AML-193 (cell line): ENCODE measurements around the gene PROM1.

ENCODE experiments used
- DNase-seq, 2 experiments: peaks; one replicate each; lab custom pipeline; 2025; lab: John Stamatoyannopoulos, UW

Gene PROM1

DNA sequence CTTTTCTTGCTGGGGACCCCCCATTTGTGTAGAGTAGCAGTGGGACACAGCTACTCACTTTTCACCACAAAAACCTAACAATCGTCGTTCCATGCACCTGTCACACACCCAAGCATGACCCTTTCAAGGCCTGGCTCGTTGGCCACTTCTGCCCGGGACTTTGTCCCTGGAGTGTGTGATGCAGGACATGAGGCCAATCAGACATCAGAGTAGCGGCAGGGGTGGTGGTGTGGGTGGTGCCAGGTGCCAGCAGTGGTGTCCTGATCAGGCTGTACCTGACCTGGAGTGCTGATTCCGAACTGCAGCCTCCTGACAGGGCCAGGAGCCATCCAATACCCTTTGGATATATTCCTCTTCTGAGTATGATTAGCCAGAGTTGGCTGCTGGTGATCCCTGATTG lies 23.1 kb upstream of the PROM1 start:
- DNase-seq, result no peak

DNA sequence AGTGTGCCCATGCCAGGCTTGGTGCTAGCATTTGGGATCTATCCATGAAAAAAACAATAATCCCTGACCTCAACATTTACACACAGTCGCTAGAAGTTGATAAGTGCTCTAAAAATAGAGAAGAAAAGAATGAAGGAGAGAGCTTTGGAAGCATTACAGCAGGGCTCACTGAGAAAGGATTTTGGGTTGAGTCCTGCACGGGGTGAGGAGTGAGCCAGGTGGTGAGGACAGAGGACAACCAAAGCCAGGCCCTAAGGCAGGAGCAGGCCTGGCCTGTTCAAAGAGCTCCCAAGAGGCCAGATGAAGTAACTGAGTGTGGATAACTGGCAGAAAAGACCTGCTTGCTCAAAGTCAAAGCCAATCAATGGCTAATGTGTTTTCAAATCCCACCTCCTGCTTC lies 20.7 kb upstream of the PROM1 start:
- DNase-seq, result no peak

DNA sequence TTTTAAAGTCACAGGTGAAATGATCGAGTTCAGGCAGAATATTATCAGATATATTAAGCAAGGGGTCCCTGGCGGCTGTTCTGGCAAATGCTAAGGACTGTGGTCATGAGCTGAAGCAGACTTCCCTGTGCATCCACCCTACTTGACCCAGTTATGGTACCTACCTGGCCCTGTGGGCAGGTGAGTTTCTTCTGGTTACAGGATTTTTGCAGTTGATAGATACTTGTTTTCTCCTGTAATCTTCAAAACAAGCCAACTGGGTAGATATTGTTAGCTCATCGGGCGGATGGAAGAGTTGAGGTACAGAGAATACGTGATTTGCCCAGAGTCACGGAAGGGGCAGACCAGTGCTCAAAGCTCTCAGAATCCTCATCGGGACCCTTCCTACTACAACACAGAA lies 18.5 kb upstream of the PROM1 start:
- DNase-seq, result no peak

DNA sequence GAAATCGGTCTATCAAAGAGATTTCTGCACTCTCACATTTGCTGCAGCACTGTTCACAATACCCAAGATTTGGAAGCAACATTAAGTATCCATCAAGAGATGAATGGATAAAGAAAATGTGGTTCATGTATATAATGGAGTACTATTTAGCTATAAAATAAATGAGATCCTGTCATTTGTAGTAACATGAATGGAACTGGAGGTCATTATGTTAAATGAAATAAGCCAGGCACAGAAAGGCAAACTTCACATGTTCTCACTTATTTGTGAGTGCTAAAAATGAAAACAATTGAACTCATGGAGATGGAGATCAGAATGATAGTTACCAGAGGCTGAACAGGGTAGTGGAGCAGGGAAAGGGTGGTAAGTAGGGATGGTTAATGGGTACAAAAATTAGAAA lies 17.0 kb upstream of the PROM1 start:
- DNase-seq, result no peak

DNA sequence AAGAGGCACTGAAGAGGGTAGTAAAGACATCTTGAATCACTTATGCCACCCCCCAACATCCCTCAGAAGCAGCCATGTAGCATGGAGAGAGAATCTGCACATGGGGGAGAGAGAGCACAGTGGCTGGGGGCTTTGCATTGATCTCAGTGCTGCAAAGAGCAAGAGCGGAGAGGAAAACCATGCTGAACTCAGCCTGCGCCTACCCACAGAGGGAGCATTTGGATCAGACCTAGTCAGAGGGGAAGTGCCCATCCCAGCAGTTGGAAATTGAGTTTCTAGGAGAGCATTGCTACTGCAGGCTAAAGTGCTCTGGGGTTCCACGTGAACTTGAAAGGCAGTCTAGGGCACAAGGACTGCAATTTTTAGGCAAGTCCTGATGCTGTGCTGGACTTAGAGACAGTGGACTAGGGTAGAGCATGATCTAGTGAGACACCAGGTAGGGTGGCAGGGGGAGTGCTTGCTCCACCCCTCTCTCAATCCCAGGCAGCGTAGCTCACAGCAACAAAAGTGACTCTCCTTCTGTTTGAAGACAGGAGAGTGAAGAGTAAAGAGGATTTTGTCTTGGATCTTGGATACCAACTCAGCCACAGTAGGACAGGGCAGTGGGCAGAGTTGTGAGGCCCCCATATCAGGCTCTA lies 9.0 kb upstream of the PROM1 start:
- no peak for DNase-seq

DNA sequence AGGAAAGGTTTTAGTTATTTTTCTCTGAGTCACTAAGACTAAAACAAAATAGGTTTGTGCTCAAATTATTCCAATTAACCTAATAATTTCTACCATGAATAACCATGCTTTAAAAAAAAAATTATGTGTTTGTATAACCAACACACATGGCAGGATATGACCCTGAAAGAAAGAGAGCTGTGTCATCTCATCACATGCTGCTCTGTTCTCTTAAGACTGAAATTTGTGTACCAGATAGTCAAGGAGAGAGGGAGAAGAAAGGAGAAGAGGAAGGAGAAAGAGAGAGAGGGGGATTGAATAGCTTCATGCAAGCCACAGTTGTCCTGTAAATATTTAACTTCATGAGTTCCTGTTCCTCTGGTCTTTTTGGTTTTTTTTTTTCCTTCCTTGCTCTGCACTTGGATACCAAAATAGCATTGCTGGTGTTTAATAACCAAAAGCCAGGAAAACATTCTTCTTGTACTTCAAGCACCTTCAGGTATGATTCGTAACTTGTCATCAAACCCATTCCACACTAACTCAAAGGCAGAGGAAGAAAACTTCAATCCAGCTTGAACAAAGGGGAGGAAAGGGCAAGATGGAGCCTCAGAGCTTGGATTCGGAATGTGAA lies 6.4 kb upstream of the PROM1 start:
- DNase-seq, result no peak

DNA sequence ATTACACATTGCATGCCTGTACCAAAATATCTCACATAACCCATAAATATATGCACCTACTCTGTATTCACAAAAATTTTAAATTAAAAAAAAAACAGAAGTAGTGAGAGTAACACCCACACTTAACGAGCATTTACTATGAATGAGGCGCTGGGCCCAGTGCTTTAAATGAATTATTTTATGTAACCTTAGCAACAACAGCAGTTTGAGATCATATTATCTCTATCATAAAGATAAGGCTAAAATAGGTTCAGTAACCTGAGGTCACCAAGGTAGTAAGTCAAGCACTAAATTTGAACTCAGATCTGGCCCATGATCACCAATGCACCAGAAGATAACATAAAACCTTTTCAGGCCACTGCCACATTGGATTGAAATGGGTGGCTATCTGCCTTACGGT lies 5.3 kb upstream of the PROM1 start:
- no peak for DNase-seq

DNA sequence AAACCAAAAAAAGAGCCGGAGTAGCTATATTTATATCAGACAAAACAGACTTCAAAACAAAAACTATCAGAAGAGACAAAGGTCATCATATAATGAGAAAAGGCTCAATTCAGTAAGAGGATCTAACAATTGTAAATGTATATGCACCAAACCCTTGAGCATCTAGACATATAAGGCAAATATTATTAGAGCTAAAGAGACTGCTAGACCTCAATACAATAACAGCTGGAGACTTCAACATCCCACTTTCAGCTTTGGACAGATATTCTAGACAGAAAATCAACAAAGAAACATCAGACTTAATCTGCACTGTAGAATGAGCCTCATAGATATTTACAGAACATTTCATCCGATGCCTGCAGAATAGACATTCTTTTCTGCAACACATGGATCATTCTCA lies 4.8 kb upstream of the PROM1 start:
- no peak for DNase-seq

DNA sequence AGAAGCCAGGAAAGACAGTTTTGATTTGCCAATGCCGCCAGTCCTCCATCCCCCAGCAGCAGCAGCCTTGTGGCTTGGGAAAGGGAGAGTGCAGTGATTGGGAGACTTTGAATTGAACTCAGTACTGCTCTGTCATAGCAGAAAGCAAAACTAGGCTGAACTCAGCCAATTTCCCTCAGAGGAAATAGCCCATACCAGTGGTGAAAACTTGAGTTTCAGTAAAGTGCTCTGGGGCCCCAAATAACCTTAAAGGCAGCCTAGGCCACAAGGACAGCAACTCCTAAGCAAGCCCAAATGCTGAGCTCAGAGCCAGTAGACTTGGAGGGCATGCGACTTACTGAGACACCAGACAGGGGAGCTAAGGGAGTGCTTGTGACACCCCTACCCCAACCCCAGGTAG lies 2.0 kb upstream of the PROM1 start:
- no peak for DNase-seq

DNA sequence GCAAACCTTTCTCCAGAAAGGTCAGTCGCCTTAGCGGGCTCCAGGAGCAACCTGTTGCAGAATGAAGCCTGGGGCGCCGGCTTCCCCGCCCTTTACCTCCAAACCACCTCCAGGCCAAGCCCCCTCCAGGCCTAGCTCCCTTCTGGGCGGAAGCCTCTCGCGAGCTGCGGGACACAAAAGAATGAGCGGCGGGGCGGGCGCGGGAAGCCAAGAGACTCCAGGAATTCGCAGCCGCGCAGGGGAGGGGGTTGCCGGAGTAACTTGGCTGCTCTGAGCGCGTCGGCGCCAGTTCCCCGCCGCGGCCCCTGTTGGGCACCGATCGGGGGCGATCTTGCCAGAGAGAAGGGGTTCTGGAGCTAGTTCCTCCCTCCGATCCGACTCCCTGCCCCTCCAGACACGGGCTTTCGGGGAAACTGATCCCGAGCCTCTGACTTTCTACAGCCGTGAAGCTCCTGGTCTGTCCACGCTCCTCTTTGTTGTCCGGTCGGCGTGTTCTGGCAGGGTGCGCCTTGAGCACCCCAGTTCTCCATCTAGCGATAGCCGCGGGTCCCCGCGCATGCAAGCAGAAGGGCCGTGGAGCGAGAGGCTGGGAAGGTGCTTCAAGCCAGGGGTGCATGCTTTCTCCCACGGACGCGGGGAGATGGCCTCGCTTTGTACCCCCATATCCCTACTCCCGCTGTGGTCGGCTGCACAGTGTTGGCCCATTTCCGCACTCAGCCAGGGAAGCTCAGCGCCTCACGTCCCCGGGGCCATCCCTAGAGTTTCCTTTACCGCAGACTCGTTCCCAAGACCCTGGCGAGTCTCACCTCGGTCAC lies 1.2 kb downstream of the PROM1 start:
- no peak for DNase-seq

DNA sequence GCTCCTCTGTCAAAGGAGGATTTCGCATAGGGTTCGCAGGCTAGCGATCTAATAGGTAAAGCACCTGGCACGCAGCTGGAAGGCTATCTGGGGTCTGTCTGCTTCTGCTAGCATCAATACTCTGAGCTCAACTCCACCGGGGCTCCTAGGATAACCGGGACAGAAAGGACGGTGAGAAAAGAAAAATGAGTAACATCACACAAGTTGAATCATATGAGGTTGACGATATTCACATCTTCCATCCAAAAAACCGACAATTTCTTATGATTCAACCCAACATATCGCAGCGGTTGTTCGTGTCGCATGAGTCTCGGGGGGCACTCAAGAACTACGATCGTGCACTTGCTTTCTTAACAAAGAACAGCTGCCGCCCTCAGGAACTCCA lies 1.8 kb downstream of the PROM1 start:
- no peak for DNase-seq

DNA sequence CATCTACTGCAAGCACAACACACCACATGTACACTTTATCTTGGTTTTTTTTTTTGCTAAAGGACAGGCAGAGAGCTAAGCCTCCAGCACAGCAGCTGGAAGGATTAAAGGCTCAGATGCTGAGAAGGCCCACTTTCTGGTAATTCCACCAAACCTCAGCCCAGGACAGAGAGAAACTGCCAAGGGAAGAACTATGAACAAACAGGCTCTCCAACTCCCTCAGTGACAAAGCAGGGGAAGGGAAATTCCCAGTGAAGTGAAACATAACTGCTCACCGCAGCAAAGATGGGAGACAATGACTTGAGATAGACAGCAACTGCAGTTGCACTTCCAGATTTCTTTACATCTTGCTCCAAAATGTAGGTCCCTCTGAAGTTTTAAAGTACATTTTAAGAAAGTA lies 4.8 kb downstream of the PROM1 start:
- no peak for DNase-seq

DNA sequence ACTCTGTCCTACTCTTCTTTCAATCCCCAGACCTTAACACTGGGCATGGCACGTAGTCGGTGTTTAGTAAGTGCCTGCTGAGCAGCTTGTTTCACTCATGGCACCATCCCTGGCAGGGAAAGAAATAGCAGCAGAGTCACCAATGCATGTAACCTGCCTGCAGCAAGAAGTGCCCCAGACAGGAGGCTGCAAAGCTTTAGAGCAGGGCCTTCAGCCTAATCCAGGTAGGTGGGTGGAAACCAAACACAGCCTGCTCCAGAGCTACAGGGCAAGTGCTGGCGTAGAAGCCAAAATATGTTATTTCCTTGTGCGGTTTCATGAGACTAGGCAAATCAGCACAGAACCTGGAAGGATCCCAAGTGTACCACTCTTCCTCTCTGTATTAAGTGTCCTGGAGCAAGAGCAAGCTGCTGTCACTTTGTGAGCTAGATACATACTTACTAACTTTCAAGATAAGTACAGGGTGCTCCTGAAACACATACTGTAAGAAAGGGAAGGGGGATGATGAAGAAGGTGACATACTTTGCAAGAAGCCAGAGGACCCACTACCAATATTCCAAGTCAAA lies 5.5 kb downstream of the PROM1 start:
- no peak for DNase-seq

DNA sequence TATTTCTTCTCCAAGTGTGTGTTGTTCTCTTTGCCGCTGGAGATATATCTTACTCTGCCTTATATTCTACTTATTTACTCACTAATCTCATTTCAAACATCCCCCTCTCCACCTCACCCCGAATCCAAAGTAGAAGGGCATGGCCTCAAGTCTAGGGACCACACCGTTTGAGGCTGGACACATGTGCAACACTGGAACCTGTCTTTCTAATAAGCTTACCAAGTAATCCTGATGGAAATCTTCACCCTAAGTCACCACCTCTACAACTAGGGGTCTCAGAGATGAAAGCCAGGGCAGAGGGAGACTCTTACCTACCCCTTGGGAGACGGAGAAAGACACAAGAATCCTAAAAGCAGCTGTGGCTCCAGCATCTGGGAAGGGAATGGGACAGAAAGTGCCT lies 6.0 kb downstream of the PROM1 start:
- DNase-seq, result no peak

DNA sequence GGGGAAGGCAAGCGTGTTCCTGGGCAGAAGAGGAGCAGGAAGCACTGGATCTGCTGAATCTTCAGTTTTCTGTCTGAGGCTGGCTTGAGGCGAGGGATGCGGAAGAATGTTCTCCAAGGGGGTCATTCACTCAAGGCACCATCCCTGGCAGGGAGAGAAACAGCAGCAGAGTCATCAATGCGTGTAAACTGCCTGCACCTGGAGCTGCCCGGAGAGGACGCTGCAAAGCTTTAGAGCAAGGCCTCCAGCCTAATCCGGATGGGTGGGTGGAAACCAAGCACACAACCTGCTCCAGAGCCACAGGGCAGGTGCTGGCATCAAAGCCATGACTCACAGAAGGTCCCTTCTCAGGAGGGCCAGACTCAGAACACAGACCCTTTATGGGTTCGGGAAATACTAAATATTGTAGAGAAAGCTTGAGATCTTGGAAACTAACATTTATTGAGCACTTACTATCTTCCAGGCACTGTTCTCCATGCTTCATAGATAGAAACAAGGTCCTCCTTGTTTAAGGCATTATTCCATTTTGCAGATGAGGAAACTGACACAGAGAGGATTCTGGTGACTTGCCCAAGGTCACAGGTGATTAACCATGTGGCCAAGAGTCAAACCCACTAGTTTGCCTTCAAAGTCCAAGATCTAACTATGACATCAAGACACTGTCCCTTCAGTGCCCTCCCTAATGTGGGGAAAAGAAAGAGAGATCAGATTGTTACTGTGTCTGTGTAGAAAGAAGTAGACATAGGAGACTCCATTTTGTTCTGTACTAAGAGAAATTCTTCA lies 7.7 kb downstream of the PROM1 start:
- DNase-seq, result no peak

DNA sequence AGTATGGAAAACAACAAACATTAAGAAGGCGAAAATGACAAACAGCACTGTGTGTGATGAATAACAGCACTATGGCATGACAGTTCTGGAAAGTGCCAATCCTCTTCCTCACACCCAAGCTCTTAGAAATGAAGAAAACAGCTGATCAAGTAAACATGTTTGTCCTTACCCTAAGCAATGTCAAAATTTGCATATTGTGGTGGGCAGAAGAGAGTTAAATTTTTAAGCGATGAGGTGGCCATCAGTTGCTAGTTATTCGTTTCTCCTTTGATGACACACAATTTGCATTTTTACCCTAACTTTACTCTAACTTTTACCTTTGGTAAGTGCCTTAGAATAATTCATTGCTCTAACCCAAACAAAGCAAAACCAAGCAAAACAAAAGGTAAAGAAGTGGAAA lies 8.8 kb downstream of the PROM1 start:
- no peak for DNase-seq

DNA sequence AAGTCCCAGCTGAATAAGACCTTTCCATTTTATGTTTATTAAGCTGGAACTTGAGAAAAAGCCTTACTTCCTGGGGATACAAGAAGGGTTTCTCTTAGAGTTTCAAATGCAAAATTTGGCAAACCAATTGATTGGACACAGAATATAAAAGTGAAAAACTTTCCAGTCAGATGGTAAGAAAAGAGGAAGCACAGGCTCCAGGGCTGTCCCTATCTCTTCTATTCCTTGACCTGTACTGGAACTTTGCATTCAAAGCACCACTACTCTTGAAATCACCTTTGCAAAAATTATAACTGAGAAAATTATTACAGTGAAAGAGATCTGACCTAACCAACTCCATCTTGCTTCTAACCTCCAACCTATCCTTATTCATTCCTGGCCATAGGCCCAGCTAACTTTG lies 11.7 kb downstream of the PROM1 start:
- DNase-seq, result no peak

DNA sequence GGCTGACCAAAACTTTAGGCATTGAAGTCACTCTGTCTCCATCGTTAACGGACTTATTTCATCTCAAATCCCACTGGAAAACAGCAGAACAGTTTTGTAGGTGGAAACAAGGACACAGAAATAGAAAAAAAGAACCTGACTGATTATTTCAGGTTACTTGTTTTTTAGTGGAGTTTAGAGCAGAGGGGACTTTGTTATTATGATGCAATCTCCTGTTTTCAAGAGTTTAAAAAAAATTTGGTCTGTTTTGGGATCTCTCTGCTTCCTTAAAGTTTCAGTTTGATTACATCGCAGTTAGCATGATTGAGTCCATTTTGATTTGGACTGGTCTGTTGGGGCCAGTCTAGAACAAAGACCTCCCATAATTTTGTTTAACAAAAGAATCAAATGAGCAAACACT lies 13.6 kb downstream of the PROM1 start:
- no peak for DNase-seq

DNA sequence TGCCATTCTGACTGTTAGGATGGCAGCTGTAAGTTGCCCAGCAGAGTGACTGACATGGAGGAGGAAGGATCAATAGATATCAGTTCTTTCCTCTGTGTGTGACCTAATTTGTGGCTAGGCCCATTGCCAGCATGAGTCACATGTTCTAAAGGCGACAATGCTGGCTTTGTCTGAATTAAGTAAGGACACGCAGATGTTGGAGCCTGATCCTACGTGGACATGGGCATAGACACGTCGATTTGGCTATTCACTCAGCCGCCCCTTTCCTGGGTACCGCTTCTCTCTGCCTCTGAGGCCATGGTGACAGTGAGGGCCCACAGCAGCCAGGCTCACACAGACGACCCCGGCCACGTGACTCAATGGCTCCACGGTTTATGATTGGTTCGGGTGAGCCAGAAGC lies 16.3 kb downstream of the PROM1 start:
- no peak for DNase-seq

DNA sequence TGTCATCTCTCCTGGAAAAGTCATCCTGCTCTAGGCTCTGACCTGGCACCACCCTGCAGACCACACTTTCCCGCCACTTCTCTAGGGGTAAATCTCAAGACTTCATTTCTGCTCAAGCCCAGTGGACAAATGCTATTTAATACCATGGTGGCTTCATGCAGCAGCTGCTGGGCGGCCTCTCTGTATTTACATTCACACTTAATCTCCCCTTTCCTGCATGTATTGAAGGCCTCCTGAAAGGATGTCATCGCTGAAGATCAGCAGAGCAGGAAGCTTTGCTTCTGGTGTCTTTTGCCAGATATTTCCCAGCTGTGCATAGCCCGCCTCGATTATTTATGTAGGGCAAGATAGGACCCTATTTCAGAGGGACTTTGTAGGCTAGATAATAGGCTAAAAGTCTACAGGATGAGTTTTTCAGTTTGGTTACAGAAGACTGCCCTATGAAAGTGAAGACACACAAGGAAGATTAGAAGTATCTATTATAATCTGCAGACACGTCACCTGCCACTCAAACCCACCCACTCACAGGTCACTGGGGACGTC lies 17.2 kb downstream of the PROM1 start:
- DNase-seq, result no peak

DNA sequence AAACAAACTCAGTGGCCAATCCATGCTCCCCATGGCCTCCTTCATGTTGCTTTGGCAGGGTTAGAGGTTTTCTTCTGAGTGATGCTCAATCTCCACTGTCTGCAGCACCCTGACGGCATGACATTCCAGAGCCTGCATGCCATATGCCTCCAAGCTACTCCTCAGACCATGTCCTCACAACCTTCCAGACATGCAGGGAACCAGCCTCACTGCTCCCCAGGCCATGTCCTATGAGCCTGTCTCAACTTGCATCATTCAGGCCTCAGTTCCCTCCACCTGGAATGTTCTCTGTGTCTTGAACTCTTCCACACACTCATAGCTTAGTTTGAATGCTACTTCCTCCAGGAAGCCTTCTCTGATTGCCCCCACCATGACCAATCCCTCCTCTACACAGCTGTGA lies 18.8 kb downstream of the PROM1 start:
- no peak for DNase-seq

DNA sequence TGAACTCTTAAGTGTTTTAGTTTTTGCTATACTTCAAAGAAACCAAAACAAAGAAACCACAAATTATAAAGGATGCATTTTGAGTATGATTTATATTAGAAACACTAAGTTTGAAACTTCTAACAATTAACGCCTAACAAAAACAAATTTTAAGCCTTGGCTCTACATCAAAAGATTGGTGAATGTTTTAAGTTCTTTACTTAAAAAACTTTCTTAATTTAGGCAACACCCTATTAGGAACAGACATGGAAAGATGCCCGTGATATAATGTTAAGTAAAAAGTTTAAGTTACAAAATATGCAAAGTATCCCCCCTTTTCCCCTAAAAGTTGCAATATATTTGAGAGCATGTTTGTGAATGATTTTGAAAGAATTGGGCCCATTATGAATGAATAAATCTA lies 21.2 kb downstream of the PROM1 start:
- no peak for DNase-seq
